Measurements from ENCODE around the gene RPL27A.

Gene RPL27A

DNA sequence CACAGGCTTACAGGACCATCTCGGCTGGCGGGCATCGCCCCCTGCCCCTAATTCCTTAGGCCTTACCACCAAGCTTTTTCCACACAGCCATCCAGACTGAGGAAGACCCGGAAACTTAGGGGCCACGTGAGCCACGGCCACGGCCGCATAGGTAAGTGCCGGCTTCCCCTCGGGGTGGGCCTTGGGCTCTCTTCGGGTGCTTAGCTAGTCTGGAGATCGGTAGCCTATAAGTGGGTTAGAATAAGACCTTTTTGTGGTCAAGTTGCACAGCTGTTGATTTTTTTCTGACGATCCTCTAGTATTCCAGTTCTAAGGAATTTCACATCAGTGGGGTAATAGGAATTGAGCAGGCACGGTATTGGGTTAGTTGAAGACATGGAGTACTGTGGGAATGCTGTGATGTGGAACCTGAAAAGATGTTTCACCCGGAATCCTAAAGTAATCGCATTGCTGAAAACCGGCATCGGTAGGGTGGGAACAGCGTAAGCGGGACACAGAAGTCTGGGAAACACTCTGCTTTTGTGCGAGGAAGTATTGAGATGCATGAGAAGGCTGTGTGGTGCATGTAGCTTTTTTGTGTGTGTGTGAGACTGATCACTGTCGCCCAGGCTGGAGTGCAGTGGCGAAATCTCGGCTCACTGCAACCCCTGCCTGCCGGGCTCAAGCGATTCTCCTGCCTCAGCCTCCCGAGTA is 669 bp downstream of the RPL27A start:
- Histone ChIP-seq H3K36me3 (ENCODE audit: insufficient read depth, low read length) (peaks cover 46% of the 10 kb centered on the region), H3K4me3 (peak overlapping the region; percentile 98)

DNA sequence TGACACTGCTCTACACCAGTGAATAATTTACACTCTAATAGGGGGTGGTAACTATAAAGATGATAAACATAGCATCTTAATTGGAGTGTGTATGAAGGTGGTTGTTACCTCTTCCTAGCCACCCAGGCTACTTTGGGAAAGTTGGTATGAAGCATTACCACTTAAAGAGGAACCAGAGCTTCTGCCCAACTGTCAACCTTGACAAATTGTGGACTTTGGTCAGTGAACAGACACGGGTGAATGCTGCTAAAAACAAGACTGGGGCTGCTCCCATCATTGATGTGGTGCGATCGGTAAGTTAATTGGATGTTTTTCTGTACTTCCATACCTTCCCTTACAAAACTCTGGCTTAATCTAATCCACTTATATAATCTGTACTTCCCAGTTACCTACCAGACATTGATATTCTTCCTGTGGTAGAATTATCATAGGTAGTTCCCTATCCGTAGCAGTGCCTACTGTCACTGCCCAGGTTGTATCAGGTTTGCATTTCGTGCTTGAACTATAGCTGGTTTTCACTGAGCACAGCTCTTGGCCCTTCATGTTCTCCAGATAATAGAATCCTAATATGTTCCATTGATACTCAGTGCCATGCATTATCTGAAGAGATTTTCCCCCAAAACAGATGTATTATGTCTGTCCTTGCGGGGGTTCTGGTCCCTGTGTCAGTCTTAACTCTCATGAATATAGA is 2.2 kb downstream of the RPL27A start:
- no peaks in the 10 kb centered on the region for H3K9me3 ChIP-seq (ENCODE audit: low read depth, low read length)
- DNase-seq (ENCODE audit: low read depth, low spot score) = no peak
- TF ChIP-seq EZH2 (IDR thresholded peaks at IDR 0.05) (no peak), FOXP2 (optimal IDR thresholded peaks at IDR 0.05; ENCODE audit: control extremely low read depth, extremely low read length, insufficient read depth) (no peak), POLR2AphosphoS5 (IDR thresholded peaks at IDR 0.05; ENCODE audit: borderline replicate concordance, low read depth, low read length) (0 out of 2 replicates have a peak, but pooled peaks have one; percentile 24)
- peak overlapping the region; percentile 98 for H3K4me3 ChIP-seq
- H3K36me3 ChIP-seq (ENCODE audit: insufficient read depth, low read length) = peaks cover 46% of the 10 kb centered on the region
- H3K27ac ChIP-seq = peak overlapping the region; percentile 93
- peak overlapping the region; percentile 100 for H3K9ac ChIP-seq (ENCODE audit: insufficient read length)

More for the DNA sequence above, 669 bp downstream of the RPL27A start:
- Histone ChIP-seq H3K9ac (ENCODE audit: insufficient read length) (peak overlapping the region; percentile 100), H3K27ac (peak overlapping the region; percentile 93), H3K9me3 (ENCODE audit: low read depth, low read length) (no peaks in the 10 kb centered on the region)
- no peak for DNase-seq (ENCODE audit: low read depth, low spot score)
- TF ChIP-seq FOXP2 (optimal IDR thresholded peaks at IDR 0.05; ENCODE audit: control extremely low read depth, extremely low read length, insufficient read depth) = no peak
- no peak for TF ChIP-seq POLR2AphosphoS5 (IDR thresholded peaks at IDR 0.05; ENCODE audit: borderline replicate concordance, low read depth, low read length)
- TF ChIP-seq EZH2 (IDR thresholded peaks at IDR 0.05) = no peak

DNA sequence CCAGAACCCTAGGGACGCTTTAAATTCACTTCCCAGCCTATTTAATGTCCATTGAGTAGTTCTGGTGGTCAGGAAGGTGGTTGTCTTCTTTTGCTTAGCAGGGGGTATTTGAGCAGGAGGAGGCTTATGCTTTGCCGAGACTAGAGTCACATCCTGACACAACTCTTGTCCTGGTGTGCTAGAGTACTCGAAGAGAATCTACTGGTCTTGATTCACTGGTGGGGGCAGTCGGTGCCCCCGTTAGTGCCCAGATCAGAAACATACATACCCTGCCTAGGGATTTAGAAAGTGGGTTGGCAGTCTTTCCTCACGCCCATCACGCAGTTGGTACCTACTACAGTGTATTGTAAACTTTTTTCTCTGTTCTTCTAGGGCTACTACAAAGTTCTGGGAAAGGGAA is 2.7 kb downstream of the RPL27A start:
- H3K4me3 ChIP-seq = peak overlapping the region; percentile 98
- peak overlapping the region; percentile 93 for H3K27ac ChIP-seq
- no peaks in the 10 kb centered on the region for H3K9me3 ChIP-seq (ENCODE audit: low read depth, low read length)
- no peak for DNase-seq (ENCODE audit: low read depth, low spot score)
- no peak for TF ChIP-seq FOXP2 (optimal IDR thresholded peaks at IDR 0.05; ENCODE audit: control extremely low read depth, extremely low read length, insufficient read depth)
- no peak; the same call in 1 of the 2 replicates for TF ChIP-seq POLR2AphosphoS5 (IDR thresholded peaks at IDR 0.05; ENCODE audit: borderline replicate concordance, low read depth, low read length)
- TF ChIP-seq EZH2 (IDR thresholded peaks at IDR 0.05) = no peak
- H3K36me3 ChIP-seq (ENCODE audit: insufficient read depth, low read length) = peaks cover 46% of the 10 kb centered on the region
- H3K9ac ChIP-seq (ENCODE audit: insufficient read length) = peak overlapping the region; percentile 100

DNA sequence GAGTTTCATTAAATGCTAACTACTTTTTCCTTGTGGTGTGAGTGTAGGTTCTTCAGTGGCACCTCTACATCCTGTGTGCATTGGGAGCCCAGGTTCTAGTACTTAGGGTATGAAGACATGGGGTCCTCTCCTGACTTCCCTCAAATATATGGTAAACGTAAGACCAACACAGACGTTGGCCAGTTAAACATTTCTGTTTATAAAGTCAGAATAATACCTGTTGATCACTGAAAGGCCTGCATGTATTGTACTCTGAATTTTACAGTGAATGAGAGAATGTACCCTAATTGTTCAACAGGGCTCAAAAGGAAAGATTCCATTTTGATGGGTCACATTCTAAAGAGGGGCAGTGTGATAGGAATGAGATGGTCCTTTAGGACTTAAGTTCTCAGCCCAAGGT is 3.2 kb downstream of the RPL27A start:
- Histone ChIP-seq H3K36me3 (ENCODE audit: insufficient read depth, low read length) (peaks cover 46% of the 10 kb centered on the region), H3K27ac (peak overlapping the region; percentile 93), H3K9me3 (ENCODE audit: low read depth, low read length) (no peaks in the 10 kb centered on the region), H3K4me3 (no peak overlapping the region), H3K9ac (ENCODE audit: insufficient read length) (no peak overlapping the region)
- TF ChIP-seq FOXP2 (optimal IDR thresholded peaks at IDR 0.05; ENCODE audit: control extremely low read depth, extremely low read length, insufficient read depth) = no peak
- TF ChIP-seq EZH2 (IDR thresholded peaks at IDR 0.05) = no peak
- TF ChIP-seq POLR2AphosphoS5 (IDR thresholded peaks at IDR 0.05; ENCODE audit: borderline replicate concordance, low read depth, low read length) = no peak
- DNase-seq (ENCODE audit: low read depth, low spot score) = no peak

DNA sequence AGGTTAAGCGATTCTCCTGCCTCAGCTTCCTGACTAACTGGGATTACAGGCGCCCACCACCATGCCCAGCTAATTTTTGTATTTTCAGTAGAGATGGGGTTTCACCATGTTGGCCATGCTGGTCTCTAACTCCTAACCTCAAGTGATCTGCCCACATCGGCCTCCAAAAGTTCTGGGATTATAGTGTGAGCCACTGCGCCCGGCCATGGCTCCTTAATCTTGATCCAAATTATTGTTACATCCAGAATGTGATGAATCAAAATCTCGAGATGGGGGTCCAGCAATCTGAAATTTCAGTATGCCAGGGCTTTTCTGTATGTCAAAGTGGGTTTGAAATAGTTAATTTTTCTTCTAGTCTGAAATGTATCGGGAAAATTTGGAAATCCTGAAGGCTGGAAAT is 3.7 kb downstream of the RPL27A start:
- no peak for DNase-seq (ENCODE audit: low read depth, low spot score)
- no peak overlapping the region for H3K9ac ChIP-seq (ENCODE audit: insufficient read length)
- H3K36me3 ChIP-seq (ENCODE audit: insufficient read depth, low read length) = peaks cover 46% of the 10 kb centered on the region
- peak overlapping the region; percentile 93 for H3K27ac ChIP-seq
- no peak for TF ChIP-seq EZH2 (IDR thresholded peaks at IDR 0.05)
- no peak for TF ChIP-seq POLR2AphosphoS5 (IDR thresholded peaks at IDR 0.05; ENCODE audit: borderline replicate concordance, low read depth, low read length)
- TF ChIP-seq FOXP2 (optimal IDR thresholded peaks at IDR 0.05; ENCODE audit: control extremely low read depth, extremely low read length, insufficient read depth) = no peak
- no peaks in the 10 kb centered on the region for H3K9me3 ChIP-seq (ENCODE audit: low read depth, low read length)
- H3K4me3 ChIP-seq = no peak overlapping the region

DNA sequence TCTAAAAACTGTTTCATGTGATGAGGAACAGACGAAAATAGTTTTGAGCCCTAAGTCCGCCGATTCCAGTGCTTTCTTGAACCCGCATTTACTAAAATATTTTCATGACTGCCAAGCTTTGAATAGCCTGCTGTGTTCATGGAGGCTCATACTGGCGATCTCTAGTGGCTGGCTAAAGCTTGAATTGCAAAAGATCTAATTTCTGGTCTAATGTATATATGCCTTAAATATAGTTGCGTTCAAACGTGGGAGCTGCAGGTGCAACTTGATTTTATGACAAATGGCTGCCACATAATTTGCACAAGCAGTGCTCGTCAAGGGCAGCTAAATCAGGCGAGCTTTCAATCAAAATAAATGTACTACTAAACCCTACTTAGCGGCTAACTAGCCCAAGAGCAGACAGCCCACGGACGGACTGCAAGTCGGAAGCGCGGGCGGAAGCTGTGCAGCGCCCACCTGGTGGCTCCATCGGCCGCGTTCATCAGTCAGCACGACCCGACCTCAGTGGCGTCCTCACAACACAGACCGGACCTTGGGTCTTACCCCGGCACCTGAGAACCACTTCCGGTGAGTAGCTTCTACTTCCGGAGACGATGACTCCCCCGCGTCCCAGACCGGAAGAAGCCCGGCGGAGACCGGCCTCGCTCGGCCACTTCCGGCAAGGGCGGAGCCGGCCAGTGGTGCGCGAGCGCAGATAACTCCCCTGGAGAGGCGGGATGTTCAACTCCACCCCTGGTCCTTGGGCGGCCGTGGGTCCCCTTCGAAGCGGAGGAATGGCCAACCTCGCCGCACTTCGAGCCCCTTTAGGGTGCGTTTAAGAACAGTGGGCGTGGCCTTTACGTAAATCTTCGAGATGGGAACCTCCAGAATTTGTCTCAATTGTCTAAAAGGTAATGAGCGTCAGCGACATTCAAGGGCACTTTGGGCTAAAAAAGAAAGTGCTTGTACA is 6.1 kb downstream of the RPL27A start:
- Histone ChIP-seq H3K4me3 (peak overlapping the region; percentile 98), H3K36me3 (ENCODE audit: insufficient read depth, low read length) (peaks cover 44% of the 10 kb centered on the region), H3K9me3 (ENCODE audit: low read depth, low read length) (no peaks in the 10 kb centered on the region), H3K9ac (ENCODE audit: insufficient read length) (peak overlapping the region; percentile 91), H3K27ac (peak overlapping the region; percentile 89)
- no peak for DNase-seq (ENCODE audit: low read depth, low spot score)
- TF ChIP-seq POLR2AphosphoS5 (IDR thresholded peaks at IDR 0.05; ENCODE audit: borderline replicate concordance, low read depth, low read length) (peak; percentile 94), FOXP2 (optimal IDR thresholded peaks at IDR 0.05; ENCODE audit: control extremely low read depth, extremely low read length, insufficient read depth) (no peak)

DNA sequence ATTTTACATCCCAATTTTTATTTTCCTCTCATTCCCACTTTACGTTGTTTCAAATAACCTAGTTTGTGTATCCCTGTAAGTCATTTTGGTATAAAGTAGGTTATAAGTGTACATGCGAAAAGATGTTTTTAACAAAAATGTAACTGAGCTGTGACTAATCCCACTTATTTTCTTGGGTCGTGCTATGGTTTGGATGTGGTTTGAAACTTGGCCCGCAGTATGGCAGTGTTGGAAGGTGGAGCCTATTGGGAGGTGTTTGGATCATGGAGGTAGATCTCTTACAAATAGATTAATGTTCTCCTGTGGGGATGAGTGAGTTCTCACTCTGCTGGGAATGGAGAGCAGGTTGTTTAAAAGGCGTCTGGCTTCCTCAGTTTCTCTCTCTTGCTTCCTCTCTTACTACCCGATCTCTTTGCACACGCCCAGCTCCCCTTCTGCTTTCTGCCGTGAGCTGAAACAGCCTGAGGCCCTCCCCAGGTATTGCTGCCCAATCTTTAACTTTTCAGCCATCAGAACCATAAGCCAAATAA is 7.2 kb downstream of the RPL27A start:
- Histone ChIP-seq H3K36me3 (ENCODE audit: insufficient read depth, low read length) (peaks cover 39% of the 10 kb centered on the region), H3K27ac (peak overlapping the region; percentile 87; the same call in 1 of the 2 replicates), H3K4me3 (peak overlapping the region; percentile 98), H3K9ac (ENCODE audit: insufficient read length) (peak overlapping the region; percentile 91), H3K9me3 (ENCODE audit: low read depth, low read length) (no peaks in the 10 kb centered on the region)
- TF ChIP-seq POLR2AphosphoS5 (IDR thresholded peaks at IDR 0.05; ENCODE audit: borderline replicate concordance, low read depth, low read length) = no peak
- TF ChIP-seq EZH2 (IDR thresholded peaks at IDR 0.05) = no peak
- no peak for TF ChIP-seq FOXP2 (optimal IDR thresholded peaks at IDR 0.05; ENCODE audit: control extremely low read depth, extremely low read length, insufficient read depth)
- no peak for DNase-seq (ENCODE audit: low read depth, low spot score)
